SK-N-SH (cell line): ENCODE results near the gene NSDHL. TPM values are rescaled to one million over a fixed set of nuclear protein-coding genes. Genes with fewer than 3 reads are reported as not detected.
"Not testable (repeated sequence)": the region's sequence is repeated elsewhere in the genome, so short reads cannot be mapped to it uniquely, and the experiment has no call there.

ENCODE experiments used
- CTCF ChIA-PET: fragments of 300-600, 350-600 bp; formaldehyde crosslinking; extraction: SDS; loops from one replicate; lab custom pipeline; 2021; lab: Yijun Ruan, JAX
- POLR2A ChIA-PET: fragments of 350-600 bp; sonication (Branson Sonifier 250); formaldehyde crosslinking; extraction: SDS; loops from one replicate; lab custom pipeline; 2020; ENCODE audit warnings: antibody characterized with exemption, inconsistent platforms; lab: Yijun Ruan, JAX
- DNase-seq: peaks from one replicate; pipeline ENCODE4 v3.0.0; 2012
- H2AFZ ChIP-seq: fragments of 200-600 bp; sonication (generic); 2 replicates; pipeline ENCODE4 v1.8.1; 2016; ENCODE audit warnings: antibody characterized with exemption, mild to moderate bottlenecking, low read depth
- H3F3A ChIP-seq: fragments of 200-600 bp; sonication (generic); replicated peaks from 2 replicates; pipeline ENCODE3; 2016; ENCODE audit warnings: antibody characterized with exemption, mild to moderate bottlenecking; ENCODE audit not compliant: insufficient read depth
- H3K27ac ChIP-seq, 2 experiments: fragments of 200-500 bp in 1 of 2; fragments of 200-600 bp in 1 of 2; sonication (Bioruptor generic) in 1 of 2; sonication (generic), shearing (Covaris generic) in 1 of 2; 2 replicates each; pipeline versions ENCODE4 v1.5.1 to v1.6.1; 2014 to 2016; ENCODE audit warnings: low read depth in 2 of 2, inconsistent platforms in 1 of 2, low read length in 1 of 2, mild to moderate bottlenecking in 1 of 2, mixed read lengths in 1 of 2
- H3K27me3 ChIP-seq: fragments of 200-600 bp; sonication (generic), shearing (Covaris generic); 2 replicates; pipeline ENCODE4 v1.6.1; 2016; ENCODE audit warnings: mixed run types; ENCODE audit not compliant: insufficient read depth
- H3K36me3 ChIP-seq, 2 experiments: fragments of 200-500 bp in 1 of 2; fragments of 200-600 bp in 1 of 2; sonication (Bioruptor generic) in 1 of 2; sonication (generic) in 1 of 2; replicated peaks in 1 of 2; 2 replicates each; pipeline versions ENCODE3 to v1.5.1; 2014 to 2016; ENCODE audit warnings: low read length in 1 of 2, mild to moderate bottlenecking in 1 of 2; ENCODE audit not compliant: insufficient read depth in 2 of 2, control insufficient read depth in 1 of 2
- H3K4me1 ChIP-seq, 2 experiments: fragments of 200-500 bp in 1 of 2; fragments of 200-600 bp in 1 of 2; sonication (Bioruptor generic) in 1 of 2; sonication (generic), shearing (Covaris generic) in 1 of 2; 2 replicates each; pipeline versions ENCODE4 v1.5.1 to v1.6.1; 2014 to 2016; ENCODE audit warnings: low read depth in 1 of 2, low read length in 1 of 2, mixed run types in 1 of 2; ENCODE audit not compliant: insufficient read depth in 2 of 2, control insufficient read depth in 1 of 2
- H3K4me2 ChIP-seq: fragments of 200-600 bp; sonication (generic), shearing (Covaris generic); 2 replicates; pipeline ENCODE4 v1.6.1; 2017; ENCODE audit warnings: mixed run types
- H3K4me3 ChIP-seq, 2 experiments: fragments of 200-500 bp in 1 of 2; fragments of 200-600 bp in 1 of 2; sonication (Bioruptor generic) in 1 of 2; sonication (generic), shearing (Covaris generic) in 1 of 2; 2 replicates each; pipeline versions ENCODE4 v1.5.1 to v1.8.1; 2014 to 2016; ENCODE audit warnings: low read depth in 2 of 2, inconsistent platforms in 1 of 2, low read length in 1 of 2, mild to moderate bottlenecking in 1 of 2, mixed read lengths in 1 of 2, moderate library complexity in 1 of 2
- H3K79me2 ChIP-seq: fragments of 200-600 bp; sonication (generic); 2 replicates; pipeline ENCODE4 v1.8.1; 2017; ENCODE audit warnings: mild to moderate bottlenecking; ENCODE audit not compliant: insufficient read depth
- H3K9ac ChIP-seq: fragments of 200-600 bp; sonication (generic); 2 replicates; pipeline ENCODE4 v1.6.1; 2017; ENCODE audit warnings: mixed run types
- H3K9me2 ChIP-seq: fragments of 200-600 bp; sonication (generic); 2 replicates; pipeline ENCODE4 v1.6.1; 2017; ENCODE audit warnings: mixed run types
- H3K9me3 ChIP-seq: fragments of 200-600 bp; sonication (generic); 2 replicates; pipeline ENCODE4 v1.6.1; 2017; ENCODE audit warnings: mixed run types, mild to moderate bottlenecking, moderate library complexity
- H4K20me1 ChIP-seq: fragments of 200-600 bp; sonication (generic); 2 replicates; pipeline ENCODE4 v1.6.1; 2017; ENCODE audit warnings: mild to moderate bottlenecking, mixed run types; ENCODE audit not compliant: insufficient read depth
- EP300 ChIP-seq, 2 experiments: IDR thresholded peaks; 2 replicates each; pipeline versions ENCODE4 v1.4.0 to v1.6.1; 2012; ENCODE audit warnings: borderline replicate concordance in 1 of 2, low read depth in 1 of 2, low read length in 1 of 2
- JUND ChIP-seq: IDR thresholded peaks from 2 replicates; pipeline ENCODE4 v1.4.0; 2012
- MEF2A ChIP-seq: IDR thresholded peaks from 2 replicates; pipeline ENCODE4 v1.4.0; 2012; ENCODE audit warnings: low read depth, borderline replicate concordance
- MXI1 ChIP-seq: IDR thresholded peaks from 2 replicates; pipeline ENCODE4 v1.6.1; 2012; ENCODE audit warnings: mild to moderate bottlenecking, low read depth, low read length, improper control_type of control experiment
- POLR2AphosphoS5 ChIP-seq: IDR thresholded peaks from 2 replicates; pipeline ENCODE4 v1.6.1; 2012; ENCODE audit warnings: low read depth, low read length
- RAD21 ChIP-seq: IDR thresholded peaks from 2 replicates; pipeline ENCODE4 v1.6.1; 2012; ENCODE audit warnings: mild to moderate bottlenecking, low read length
- RFX5 ChIP-seq: IDR thresholded peaks from 2 replicates; pipeline ENCODE4 v1.6.1; 2012; ENCODE audit warnings: mild to moderate bottlenecking, improper control_type of control experiment, low read length
- SMC3 ChIP-seq: IDR thresholded peaks from 2 replicates; pipeline ENCODE4 v1.6.1; 2012; ENCODE audit warnings: low read depth, low read length, improper control_type of control experiment
- WGBS: methylation state at CpG from one replicate; pipeline ENCODE4 v1.1.6; 2017; ENCODE audit warnings: low lambda C conversion rate; 5-methylcytosine and 5-hydroxymethylcytosine counted together
- polyA plus RNA-seq, 3 experiments: library from polyadenylated mRNA; depleted of rRNA; stranded (reverse); fragments of >200 nt; gene quantifications; 2 replicates each; pipeline ENCODE4 v1.2.3, GENCODE V29; 2012
- TF ChIP-seq, protein P1 (sequence below): IDR thresholded peaks from 2 replicates; pipeline ENCODE4 v1.6.1; 2012; ENCODE audit warnings: mild to moderate bottlenecking, low read depth, low read length, moderate library complexity
- TF ChIP-seq, protein P2 (sequence below): IDR thresholded peaks from 2 replicates; pipeline ENCODE4 v1.4.0; 2012; ENCODE audit warnings: low read depth
- TF ChIP-seq, protein P3 (sequence below): fragments of 150-350 bp; IDR thresholded peaks from 2 replicates; pipeline ENCODE4 v1.6.1; 2017; ENCODE audit warnings: antibody characterized with exemption, low read length, low read depth, borderline replicate concordance

NSDHL gene
- polyA plus RNA-seq, 1 of the 3 experiments (the other 2 are of a cell fraction) = 24.8 TPM

DNA sequence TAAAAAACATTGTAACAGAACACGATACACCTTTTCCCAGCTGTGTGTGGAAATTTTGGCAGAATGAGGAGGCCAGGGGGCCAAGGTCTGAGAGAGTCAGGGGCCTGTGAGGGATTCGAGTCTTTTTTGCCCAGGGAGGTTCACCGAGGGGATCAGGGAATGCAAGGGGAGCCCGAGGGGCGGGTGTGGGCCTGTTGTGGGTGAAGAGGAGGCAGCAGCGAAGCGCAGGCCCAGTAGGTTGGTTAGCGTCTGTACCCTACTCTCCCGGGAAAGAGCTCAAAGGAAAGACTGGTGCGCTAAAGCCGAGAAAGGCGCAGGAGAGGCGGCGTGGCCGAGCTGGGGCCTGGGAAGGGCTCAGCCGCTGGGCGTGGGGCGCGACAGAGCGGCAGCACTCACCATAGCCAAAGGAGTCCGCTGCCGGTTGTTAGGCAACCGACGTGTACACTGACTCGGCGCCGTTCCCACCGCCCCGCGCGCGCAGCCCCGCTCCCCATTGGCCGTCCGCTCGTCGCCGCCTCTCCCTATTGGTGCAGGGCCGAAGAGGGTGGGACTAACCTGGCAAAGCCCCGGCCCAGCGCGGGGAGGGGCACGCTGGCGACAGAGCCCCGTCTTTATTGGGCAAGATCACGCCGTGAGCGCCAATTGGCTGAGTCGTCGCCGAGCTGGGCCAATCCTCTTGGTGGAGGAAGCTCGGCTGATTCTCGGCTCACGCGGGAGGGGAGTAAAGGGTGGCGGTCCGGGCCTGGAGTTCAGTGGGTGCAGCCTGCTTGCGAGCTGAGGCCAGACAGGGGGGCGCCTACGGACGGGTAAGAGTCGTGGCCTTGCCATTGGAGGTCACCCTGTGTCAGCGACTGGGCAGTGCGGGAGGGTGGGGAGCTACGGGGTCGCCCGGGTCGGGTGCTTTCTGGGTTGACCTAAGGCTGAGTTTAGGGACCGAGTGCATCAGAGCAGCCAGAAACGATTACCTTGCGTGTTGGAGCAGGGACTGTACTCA, at the start of gene NSDHL, which contains the start of gene CETN2 (continued):
- TF ChIP-seq, protein P1, sequence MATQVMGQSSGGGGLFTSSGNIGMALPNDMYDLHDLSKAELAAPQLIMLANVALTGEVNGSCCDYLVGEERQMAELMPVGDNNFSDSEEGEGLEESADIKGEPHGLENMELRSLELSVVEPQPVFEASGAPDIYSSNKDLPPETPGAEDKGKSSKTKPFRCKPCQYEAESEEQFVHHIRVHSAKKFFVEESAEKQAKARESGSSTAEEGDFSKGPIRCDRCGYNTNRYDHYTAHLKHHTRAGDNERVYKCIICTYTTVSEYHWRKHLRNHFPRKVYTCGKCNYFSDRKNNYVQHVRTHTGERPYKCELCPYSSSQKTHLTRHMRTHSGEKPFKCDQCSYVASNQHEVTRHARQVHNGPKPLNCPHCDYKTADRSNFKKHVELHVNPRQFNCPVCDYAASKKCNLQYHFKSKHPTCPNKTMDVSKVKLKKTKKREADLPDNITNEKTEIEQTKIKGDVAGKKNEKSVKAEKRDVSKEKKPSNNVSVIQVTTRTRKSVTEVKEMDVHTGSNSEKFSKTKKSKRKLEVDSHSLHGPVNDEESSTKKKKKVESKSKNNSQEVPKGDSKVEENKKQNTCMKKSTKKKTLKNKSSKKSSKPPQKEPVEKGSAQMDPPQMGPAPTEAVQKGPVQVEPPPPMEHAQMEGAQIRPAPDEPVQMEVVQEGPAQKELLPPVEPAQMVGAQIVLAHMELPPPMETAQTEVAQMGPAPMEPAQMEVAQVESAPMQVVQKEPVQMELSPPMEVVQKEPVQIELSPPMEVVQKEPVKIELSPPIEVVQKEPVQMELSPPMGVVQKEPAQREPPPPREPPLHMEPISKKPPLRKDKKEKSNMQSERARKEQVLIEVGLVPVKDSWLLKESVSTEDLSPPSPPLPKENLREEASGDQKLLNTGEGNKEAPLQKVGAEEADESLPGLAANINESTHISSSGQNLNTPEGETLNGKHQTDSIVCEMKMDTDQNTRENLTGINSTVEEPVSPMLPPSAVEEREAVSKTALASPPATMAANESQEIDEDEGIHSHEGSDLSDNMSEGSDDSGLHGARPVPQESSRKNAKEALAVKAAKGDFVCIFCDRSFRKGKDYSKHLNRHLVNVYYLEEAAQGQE = no peak
- TF ChIP-seq, protein P2, sequence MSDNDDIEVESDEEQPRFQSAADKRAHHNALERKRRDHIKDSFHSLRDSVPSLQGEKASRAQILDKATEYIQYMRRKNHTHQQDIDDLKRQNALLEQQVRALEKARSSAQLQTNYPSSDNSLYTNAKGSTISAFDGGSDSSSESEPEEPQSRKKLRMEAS = 0 out of 2 replicates have a peak, but pooled peaks have one; percentile 18
- TF ChIP-seq MEF2A (no peak), EP300 (IDR thresholded peaks at IDR 0.05; ENCODE audit: borderline replicate concordance in 1 of 2, low read depth in 1 of 2, low read length in 1 of 2) (no peak), RFX5 (peak; percentile 82), RAD21 (no peak), MXI1 (peak; percentile 89), POLR2AphosphoS5 (peak; percentile 76), JUND (no peak), SMC3 (no peak)
- TF ChIP-seq, protein P3, sequence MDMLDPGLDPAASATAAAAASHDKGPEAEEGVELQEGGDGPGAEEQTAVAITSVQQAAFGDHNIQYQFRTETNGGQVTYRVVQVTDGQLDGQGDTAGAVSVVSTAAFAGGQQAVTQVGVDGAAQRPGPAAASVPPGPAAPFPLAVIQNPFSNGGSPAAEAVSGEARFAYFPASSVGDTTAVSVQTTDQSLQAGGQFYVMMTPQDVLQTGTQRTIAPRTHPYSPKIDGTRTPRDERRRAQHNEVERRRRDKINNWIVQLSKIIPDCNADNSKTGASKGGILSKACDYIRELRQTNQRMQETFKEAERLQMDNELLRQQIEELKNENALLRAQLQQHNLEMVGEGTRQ = no peak
- TF ChIP-seq, all 33 proteins: peak for 13

DNA sequence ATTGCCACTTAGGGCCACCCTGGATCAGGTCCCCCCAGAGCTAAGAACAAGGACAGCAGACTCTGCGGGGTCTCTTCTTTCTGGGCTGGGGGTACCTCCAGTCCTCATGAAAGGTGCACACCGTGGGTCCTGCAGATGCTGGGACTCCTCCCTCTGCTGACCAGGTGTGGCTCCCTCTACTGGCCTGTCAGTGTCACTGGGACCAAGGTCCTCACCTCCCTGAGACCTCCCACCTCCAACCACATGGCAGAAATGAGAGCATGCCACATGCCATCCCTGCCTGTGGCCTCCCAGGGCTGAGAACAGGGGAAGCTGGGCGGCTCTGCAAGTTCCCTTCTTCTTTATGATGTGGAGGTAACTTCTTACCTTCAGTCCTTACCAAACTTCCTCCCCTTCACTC, 43.8 kb upstream of the NSDHL start:
- H4K20me1 ChIP-seq, H3K36me3 ChIP-seq, H3K9me3 ChIP-seq, CTCF ChIA-PET, H3K4me1 ChIP-seq, H3K27me3 ChIP-seq, DNase-seq, H3F3A ChIP-seq, H3K9ac ChIP-seq, H3K27ac ChIP-seq, H3K79me2 ChIP-seq, POLR2A ChIA-PET, H3K4me2 ChIP-seq, H3K9me2 ChIP-seq, H2AFZ ChIP-seq, H3K4me3 ChIP-seq: not testable (repeated sequence)
- no CpG with 5 or more reads among the region's 3 CpGs for WGBS
